SU-DHL-6 (cell line): ENCODE measurements around the gene NUP85.

Experiments
- CTCF ChIP-seq: fragments of 200-600 bp; sonication (generic); IDR thresholded peaks from one replicate; pipeline ENCODE4 v1.5.1; 2017; ENCODE audit warnings: antibody characterized with exemption, mild to moderate bottlenecking, low read length, moderate library complexity; ENCODE audit not compliant: insufficient read depth, poor library complexity, severe bottlenecking
- EZH2phosphoT487 ChIP-seq: fragments of 200-600 bp; sonication (generic), shearing (Covaris generic); conservative IDR thresholded peaks from 2 replicates; pipeline ENCODE4 v1.6.1; 2018; ENCODE audit warnings: mild to moderate bottlenecking, antibody characterized with exemption, low read length, moderate library complexity, mixed read lengths

DNA sequence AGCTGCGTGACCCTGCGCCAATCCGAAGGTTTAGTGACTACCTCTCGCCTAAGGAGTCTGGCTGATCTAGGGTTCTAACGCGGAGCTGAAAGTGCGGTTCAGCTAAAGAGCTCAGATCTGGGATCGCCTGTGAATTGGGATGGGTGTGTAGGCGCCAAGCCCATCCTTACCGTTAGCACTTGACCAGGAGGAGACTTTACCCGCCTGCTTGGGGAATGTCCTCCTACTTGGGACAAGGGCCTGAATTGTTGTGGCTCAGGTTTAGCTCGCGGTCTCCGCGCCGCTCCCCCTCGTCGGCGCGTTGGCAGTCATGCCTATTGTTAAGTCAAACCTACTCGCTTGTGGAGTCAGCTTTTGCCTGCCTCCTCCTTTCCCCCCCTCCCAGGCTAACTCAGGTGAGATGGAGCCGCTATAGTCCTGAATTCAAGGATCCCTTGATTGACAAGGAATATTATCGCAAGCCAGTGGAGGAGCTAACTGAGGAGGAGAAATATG, 56.7 kb downstream of the NUP85 start:
- no peak for TF ChIP-seq CTCF
- TF ChIP-seq EZH2phosphoT487 = no peak
